ENCODE measurements around the gene CTNNBIP1.
"Not testable (repeated sequence)": the region's sequence is repeated elsewhere in the genome, so short reads cannot be mapped to it uniquely, and the experiment has no call there.

The CTNNBIP1 gene, protein sequence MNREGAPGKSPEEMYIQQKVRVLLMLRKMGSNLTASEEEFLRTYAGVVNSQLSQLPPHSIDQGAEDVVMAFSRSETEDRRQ

DNA sequence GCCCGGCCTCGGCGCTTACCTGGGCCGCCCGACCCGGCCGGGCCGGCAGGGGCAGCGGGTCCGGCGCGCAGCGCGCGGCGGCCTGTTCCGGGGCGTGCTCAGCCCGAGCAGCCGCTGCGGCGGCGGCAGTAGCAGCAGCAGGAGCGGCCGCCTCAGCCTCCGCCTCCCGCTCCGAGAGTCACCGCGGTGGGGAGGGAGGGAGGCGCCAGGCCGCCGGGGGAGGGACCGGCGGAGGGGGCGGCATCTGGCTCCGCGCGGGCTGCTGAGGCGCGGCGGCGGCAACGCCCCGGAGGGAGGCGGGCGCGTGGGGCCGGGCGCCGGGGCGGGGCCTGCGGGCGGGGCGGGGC, at the start of gene CTNNBIP1:
TSS of gene CTNNBIP1 (minus strand) at position 194 of the 347 bp plus-strand sequence. CDS start 38,205 bp downstream, outside the sequence.
- DNase-seq (ENCODE audit: low spot score) = no peak

GRCh38 chr1:9957726-9958125, 47.7 kb upstream of the CTNNBIP1 start:
- no peak for DNase-seq (ENCODE audit: low spot score)

GRCh38 chr1:9946315-9946714, 36.2 kb upstream of the CTNNBIP1 start:
- no peak for DNase-seq (ENCODE audit: low spot score)

DNA sequence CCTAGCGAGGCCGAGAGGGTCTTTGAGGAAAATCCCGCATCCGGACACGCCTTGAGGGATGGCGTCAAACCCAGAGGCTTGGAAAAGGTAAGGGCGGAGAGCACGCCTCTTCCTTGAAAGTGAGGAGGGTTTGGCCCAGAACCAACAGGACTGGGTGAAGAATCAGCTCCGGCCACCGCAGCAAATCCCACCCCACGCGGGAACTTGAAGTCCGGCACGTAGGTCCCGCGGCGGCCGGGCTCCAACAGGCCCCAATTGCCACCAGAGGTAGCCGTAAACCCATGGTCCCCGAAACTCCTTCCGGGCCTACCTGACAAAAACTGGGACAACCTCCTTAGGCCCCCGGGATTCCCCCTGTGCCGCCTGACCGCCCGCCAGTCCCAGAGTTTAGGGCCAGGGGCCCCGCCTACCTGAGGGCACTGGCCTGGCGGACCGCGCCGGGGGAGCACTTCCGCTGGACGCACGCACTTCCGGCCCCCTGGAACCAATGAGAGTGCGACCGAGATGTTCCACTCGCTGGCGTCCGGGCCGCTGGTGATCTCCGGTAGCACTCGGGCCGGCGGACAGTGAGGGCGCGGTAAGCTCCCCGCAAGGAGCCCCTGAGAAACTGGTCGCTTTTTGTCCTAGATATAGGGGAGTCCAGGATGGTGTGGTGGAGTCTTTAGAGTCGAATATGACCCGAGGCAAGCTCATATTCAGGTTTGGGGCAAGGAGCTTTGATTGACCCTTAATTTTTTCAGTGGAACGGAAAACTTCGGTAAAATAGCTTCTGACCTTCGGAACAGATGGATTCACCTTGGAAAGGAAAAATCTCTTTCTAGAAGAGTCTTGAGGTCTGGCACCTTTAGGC, 33.1 kb upstream of the CTNNBIP1 start, which contains the start of the genes LZIC and NMNAT1:
TSS of gene LZIC (minus strand) at position 453 of the 850 bp plus-strand sequence. CDS start 6,772 bp downstream, outside the sequence.
TSS of gene NMNAT1 (plus strand) at position 537 of the 850 bp plus-strand sequence. CDS start 28,599 bp downstream, outside the sequence.
- peak; percentile 94 for DNase-seq (ENCODE audit: low spot score)

- peak; percentile 78 for DNase-seq (ENCODE audit: low spot score)
Observed at GRCh38 chr1:9942399-9942938, 32.4 kb upstream of the CTNNBIP1 start.

DNA sequence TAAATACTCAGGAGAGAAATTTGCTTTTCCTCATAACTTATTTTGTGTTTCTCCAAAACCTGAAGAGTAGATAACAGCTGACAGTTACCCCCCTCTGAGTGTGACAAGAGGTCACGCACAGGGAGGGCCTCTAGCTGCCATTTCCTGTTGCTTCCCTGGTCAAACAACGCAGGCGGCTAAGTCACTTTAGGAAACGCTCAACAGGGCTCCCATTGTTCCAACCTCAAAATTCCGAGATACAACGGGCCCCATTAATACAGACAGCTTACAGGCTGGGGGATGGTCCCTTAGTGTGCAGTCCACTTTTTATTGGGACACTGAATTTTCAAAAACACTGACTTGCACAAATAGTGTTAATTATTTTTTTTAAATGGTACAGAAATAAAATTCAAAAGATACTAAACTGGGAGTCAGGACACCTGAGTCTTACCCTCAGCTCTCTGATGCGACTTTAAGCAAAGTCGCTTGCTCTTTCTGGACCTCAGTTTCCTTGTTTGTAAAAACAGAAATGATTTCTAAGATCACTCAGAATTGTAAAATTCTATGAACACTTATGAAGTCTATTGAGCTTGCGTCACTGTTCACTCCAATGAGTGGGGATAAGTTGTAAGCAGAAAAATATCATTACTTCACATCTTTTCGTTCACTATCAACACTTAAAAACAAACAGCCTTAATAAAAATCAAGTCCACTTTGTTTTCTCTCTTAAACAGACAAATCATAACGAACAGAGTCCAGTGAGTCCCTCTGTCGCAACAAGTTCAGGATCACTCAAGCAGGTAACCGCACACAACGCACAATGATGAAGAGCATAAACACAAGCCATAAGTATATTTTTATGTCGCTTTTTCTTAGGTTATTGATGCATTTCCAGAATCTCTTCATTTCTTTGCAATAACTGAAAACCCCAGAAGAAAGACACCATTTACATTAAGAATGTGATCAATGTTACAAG, 19.6 kb upstream of the CTNNBIP1 start:
- no peak for DNase-seq (ENCODE audit: low spot score)

- no peak for DNase-seq (ENCODE audit: low spot score)
Observed at GRCh38 chr1:9927259-9927658, 17.2 kb upstream of the CTNNBIP1 start.

- DNase-seq (ENCODE audit: low spot score) = no peak
Observed at GRCh38 chr1:9922342-9922741, 12.3 kb upstream of the CTNNBIP1 start.

DNA sequence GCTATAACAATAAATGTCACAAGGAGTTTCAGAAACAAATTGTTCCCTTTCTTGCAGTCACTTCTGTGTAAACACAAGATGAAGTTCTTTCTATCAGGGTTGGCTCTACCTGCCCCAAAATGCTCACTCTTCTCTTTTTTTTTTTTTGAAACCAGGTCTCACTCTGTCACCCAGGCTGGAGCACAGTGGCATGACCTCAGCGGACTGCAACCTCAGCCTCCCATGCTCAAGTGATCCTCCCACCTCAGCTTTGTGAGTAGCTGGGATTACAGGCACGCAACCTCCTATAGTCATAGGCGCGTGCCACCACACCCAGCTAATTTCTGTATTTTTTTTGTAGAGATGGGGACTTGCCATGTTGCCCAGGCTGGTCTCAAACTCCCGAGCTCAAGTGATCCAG, 10.5 kb upstream of the CTNNBIP1 start:
- no peak for DNase-seq (ENCODE audit: low spot score)

GRCh38 chr1:9917901-9918300, 7.8 kb upstream of the CTNNBIP1 start:
- DNase-seq (ENCODE audit: low spot score) = no peak

GRCh38 chr1:9917495-9917894, 7.4 kb upstream of the CTNNBIP1 start:
- DNase-seq (ENCODE audit: low spot score) = not testable (repeated sequence)

DNA sequence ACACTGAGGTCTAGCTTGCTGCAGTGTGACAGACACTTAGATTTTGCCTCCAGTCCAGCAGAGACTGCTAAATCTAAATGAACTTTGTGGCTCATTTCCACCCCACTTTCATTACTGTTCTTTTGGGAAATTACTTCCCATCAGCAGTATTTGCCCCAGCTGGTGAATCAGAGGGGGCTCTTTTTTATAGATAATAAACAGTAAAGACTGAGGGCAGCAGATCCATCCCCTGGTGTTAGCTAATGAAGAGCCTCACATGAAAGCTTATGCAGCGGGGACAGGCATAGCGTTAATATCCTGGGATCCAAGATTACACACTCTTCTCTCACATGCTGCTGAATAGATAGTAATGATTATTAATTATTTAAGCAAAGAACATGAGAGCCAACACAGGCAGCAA, 6.4 kb upstream of the CTNNBIP1 start:
- DNase-seq (ENCODE audit: low spot score) = no peak

DNA sequence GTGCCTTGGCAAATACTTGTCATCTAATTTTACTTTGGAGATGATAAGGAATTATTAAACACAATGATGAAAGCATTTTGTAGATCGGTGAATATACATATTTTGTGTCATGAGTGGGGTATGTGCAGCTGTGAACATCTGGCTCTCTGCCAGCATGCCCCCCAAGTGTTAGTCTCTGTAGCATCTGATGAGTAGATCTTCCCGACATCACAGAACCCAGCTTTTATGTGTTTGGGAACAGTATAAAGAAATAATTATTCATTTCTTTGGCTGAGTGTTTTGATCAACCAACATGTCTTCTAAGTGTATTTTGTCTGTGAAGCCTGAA, 4.5 kb upstream of the CTNNBIP1 start:
- DNase-seq (ENCODE audit: low spot score) = no peak

DNA sequence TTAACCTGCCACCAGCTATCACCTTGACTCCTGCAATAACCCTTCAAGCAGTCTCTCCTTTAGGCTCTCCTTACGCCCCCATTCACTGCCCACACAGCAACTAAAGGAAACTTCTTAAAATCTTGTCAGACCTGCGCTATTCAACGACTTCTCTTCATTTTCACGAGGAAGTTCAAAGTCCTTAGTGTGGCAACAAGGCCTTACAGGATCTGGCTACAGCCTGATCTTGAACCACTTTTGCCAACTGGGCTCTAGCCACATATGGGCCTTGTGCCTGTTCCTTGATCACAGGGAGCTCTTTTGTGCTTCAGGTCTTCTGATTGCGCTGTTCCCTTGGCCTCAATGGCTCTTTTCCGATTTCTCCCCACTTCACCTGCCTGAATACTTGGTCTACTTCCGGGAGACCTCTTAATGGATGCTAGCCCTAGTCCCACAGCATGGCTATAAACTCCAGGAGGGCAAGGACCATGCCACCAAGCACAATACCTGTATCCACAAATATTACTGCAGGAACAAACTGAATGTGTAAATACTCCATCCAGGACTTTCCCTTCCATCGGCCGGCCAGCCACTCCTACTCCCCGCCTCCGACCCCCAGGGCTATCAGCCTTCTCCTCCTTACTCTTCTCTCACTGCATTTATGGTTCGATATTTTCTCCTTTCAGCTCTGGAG, 2.3 kb upstream of the CTNNBIP1 start:
- DNase-seq (ENCODE audit: low spot score) = no peak

- peak; percentile 98 for DNase-seq (ENCODE audit: low spot score)
Observed at GRCh38 chr1:9910423-9911178, 532 bp upstream of the CTNNBIP1 start.

DNA sequence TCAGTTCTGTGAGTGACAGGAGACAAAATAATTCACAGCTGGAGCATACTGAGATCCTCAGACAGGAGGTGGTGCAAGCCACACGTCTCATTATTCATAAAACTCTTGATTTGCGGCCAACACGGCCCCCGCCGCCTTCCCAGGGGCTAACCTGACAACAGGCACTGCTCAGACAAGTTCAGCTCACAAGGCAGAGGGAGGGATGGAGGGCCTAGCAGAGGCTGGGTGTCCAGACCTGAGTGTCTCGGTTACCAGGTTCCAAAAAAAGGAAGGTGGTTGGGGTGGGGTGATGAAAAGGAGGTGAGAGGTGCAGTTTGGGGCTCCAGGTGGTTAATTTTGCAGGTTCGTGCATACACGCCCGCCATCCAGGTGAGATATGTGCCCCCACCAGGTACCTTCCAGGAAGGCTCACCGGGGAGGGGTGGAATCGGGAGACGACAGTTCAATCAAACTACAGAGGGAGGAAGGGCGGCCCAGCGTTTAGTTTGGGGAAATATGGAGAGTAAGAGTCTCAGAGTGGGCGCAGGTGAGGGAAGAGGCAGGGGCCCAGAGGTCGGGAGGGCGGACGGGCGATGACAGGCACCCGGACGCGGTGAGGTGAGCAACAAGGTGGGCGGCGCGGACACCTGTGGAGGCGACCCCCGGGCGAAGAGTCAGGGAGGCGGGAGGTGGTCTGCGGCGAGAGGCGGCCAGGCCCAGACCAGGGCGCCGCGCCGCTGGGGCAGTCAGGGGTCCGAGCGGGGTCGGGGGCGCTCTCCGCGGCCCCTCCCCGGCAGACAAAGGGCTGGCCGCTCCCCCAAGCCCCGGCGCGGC, 629 bp downstream of the CTNNBIP1 start:
- peak; percentile 28 for DNase-seq (ENCODE audit: low spot score)

- no peak for DNase-seq (ENCODE audit: low spot score)
Observed at GRCh38 chr1:9908871-9909233, 1.2 kb downstream of the CTNNBIP1 start.

- DNase-seq (ENCODE audit: low spot score) = no peak
Observed at GRCh38 chr1:9907441-9907840, 2.6 kb downstream of the CTNNBIP1 start.

- DNase-seq (ENCODE audit: low spot score) = no peak
Observed at GRCh38 chr1:9906466-9906865, 3.6 kb downstream of the CTNNBIP1 start.

DNA sequence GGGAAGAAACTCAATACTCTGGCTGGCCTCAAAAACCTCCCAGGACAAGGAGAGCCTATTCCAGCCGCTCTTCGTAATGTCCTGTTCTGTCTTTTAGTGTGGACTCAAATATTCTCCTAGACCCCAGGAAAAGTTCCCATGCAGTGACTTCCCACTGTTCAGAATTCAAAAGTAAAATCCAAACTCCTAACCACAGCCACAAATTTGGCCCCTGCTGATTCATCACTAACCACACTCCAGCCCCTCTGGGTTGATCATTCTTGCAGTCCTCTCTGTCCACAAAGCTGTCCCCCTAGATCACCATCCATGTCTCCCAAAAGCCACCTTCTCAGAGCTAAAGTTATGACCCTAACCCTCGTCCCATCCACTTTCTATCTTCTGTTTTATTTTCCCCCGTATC, 5.1 kb downstream of the CTNNBIP1 start:
- no peak for DNase-seq (ENCODE audit: low spot score)

All from RKO (cell line).